SK-N-SH (cell line): ENCODE data around the gene PODXL2.

Source experiments
- CTCF ChIP-seq: fragments of 200-600 bp; sonication (generic); IDR thresholded peaks from 2 replicates; pipeline ENCODE4 v1.6.1; 2017; ENCODE audit warnings: antibody characterized with exemption, mild to moderate bottlenecking, moderate library complexity
- EZH2phosphoT487 ChIP-seq: fragments of 200-600 bp; sonication (generic); IDR thresholded peaks from 2 replicates; pipeline ENCODE4 v1.6.1; 2017; ENCODE audit warnings: low read depth, mixed run types, mild to moderate bottlenecking, antibody characterized with exemption, moderate library complexity, borderline replicate concordance
- GABPA ChIP-seq: IDR thresholded peaks from 2 replicates; pipeline ENCODE4 v1.4.0; 2012; ENCODE audit warnings: low read depth, mild to moderate bottlenecking
- NFIC ChIP-seq: IDR thresholded peaks from 2 replicates; pipeline ENCODE4 v1.4.0; 2012; ENCODE audit warnings: borderline replicate concordance
- REST ChIP-seq: IDR thresholded peaks from 2 replicates; pipeline ENCODE4 v1.6.1; 2012; ENCODE audit warnings: mild to moderate bottlenecking, low read depth, low read length, moderate library complexity
- RFX5 ChIP-seq: IDR thresholded peaks from 2 replicates; pipeline ENCODE4 v1.6.1; 2012; ENCODE audit warnings: mild to moderate bottlenecking, improper control_type of control experiment, low read length
- RXRA ChIP-seq: IDR thresholded peaks from 2 replicates; pipeline ENCODE4 v1.4.0; 2012; ENCODE audit warnings: low read depth, mild to moderate bottlenecking, borderline replicate concordance
- TAF1 ChIP-seq: IDR thresholded peaks from 2 replicates; pipeline ENCODE4 v1.6.1; 2012; ENCODE audit warnings: low read depth, mild to moderate bottlenecking, low read length, moderate library complexity, borderline replicate concordance
- TEAD4 ChIP-seq: IDR thresholded peaks from 2 replicates; pipeline ENCODE4 v1.4.0; 2012; ENCODE audit warnings: mild to moderate bottlenecking, borderline replicate concordance; ENCODE audit not compliant: insufficient read depth
- TF ChIP-seq, protein P1 (sequence below): IDR thresholded peaks from 2 replicates; pipeline ENCODE4 v1.4.0; 2012; ENCODE audit warnings: low read depth, borderline replicate concordance

DNA sequence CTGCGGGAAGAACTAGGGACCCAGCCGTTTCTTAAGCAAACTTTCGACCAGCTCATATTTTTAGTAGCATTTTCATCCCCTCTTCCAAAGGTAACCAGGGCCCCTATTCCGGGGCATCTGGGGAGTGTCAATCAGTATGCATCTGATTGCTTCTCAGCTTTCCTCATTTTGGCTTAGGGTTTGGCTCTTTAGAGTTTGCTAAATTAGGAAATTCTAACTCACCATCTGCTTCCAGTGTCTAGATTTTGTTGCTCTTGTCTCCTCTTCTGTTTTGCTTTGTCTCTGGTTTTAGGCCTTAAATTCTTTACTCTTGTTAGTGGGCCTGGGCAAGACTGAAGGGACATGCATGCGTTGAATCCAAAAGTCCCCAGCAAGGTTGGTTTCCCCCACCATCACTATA is 34.2 kb downstream of the PODXL2 start:
- TF ChIP-seq NFIC (no peak), RFX5 (no peak), TAF1 (no peak), CTCF (no peak), TEAD4 (no peak), REST (no peak), RXRA (no peak), EZH2phosphoT487 (no peak), GABPA (no peak)
- TF ChIP-seq, protein P1, sequence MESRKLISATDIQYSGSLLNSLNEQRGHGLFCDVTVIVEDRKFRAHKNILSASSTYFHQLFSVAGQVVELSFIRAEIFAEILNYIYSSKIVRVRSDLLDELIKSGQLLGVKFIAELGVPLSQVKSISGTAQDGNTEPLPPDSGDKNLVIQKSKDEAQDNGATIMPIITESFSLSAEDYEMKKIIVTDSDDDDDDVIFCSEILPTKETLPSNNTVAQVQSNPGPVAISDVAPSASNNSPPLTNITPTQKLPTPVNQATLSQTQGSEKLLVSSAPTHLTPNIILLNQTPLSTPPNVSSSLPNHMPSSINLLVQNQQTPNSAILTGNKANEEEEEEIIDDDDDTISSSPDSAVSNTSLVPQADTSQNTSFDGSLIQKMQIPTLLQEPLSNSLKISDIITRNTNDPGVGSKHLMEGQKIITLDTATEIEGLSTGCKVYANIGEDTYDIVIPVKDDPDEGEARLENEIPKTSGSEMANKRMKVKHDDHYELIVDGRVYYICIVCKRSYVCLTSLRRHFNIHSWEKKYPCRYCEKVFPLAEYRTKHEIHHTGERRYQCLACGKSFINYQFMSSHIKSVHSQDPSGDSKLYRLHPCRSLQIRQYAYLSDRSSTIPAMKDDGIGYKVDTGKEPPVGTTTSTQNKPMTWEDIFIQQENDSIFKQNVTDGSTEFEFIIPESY: no peak
